WERI-Rb-1 (cell line): ENCODE data around the gene SPCS3.

Experiments used
- DNase-seq: peaks from one replicate; pipeline ENCODE4 v3.0.0-alpha.2; 2020
- H3K27ac ChIP-seq: fragments of 250-450 bp; sonication (Bioruptor Pico); 2 replicates; pipeline ENCODE4 v1.5.1; 2020; ENCODE audit warnings: mild to moderate bottlenecking, moderate library complexity
- H3K27me3 ChIP-seq: fragments of 250-450 bp; sonication (Bioruptor Pico); 2 replicates; pipeline ENCODE4 v1.5.1; 2021; ENCODE audit warnings: mild to moderate bottlenecking, low read depth, moderate library complexity; ENCODE audit not compliant: insufficient read depth, severe bottlenecking
- H3K36me3 ChIP-seq: fragments of 250-450 bp; sonication (Bioruptor Pico); 2 replicates; pipeline ENCODE4 v1.5.1; 2020; ENCODE audit warnings: mild to moderate bottlenecking, moderate library complexity
- H3K4me3 ChIP-seq: 2 replicates; pipeline ENCODE4 v1.5.1; 2011; ENCODE audit warnings: low read depth, mild to moderate bottlenecking, control low read depth, low read length
- H3K9me3 ChIP-seq: fragments of 250-450 bp; sonication (Bioruptor Pico); 2 replicates; pipeline ENCODE4 v1.5.1; 2021; ENCODE audit warnings: mild to moderate bottlenecking, moderate library complexity; ENCODE audit not compliant: severe bottlenecking
- TF ChIP-seq, protein P1 (sequence below): IDR thresholded peaks from 2 replicates; pipeline ENCODE4 v1.5.1; 2011; ENCODE audit warnings: low read depth, mild to moderate bottlenecking, control low read depth, inconsistent platforms, low read length

SPCS3 gene

DNA sequence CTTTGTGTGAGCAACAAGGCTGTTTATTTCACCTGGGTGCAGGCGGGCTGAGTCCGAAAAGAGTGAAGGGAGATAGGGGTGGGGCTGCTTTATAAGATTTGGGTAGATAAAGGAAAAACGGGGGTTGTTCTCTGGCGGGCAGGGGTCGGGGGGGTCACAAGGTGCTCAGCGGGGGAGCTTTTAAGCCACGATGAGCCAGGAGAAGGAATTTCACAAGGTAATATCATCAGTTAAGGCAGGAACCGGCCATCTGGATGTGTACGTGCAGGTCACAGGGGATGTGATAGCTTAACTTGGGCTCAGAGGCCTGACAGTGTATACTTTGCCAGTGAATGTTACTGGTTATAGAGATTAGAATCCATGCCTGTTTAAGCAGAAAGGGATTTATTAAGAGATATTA lies 19.7 kb upstream of the SPCS3 start:
- Histone ChIP-seq H3K9me3 (no peaks in the 10 kb centered on the region), H3K4me3 (no peak overlapping the region), H3K36me3 (no peaks in the 10 kb centered on the region), H3K27ac (peak overlapping the region; percentile 45), H3K27me3 (no peaks in the 10 kb centered on the region)
- peak; percentile 67 for DNase-seq
- TF ChIP-seq, protein P1, sequence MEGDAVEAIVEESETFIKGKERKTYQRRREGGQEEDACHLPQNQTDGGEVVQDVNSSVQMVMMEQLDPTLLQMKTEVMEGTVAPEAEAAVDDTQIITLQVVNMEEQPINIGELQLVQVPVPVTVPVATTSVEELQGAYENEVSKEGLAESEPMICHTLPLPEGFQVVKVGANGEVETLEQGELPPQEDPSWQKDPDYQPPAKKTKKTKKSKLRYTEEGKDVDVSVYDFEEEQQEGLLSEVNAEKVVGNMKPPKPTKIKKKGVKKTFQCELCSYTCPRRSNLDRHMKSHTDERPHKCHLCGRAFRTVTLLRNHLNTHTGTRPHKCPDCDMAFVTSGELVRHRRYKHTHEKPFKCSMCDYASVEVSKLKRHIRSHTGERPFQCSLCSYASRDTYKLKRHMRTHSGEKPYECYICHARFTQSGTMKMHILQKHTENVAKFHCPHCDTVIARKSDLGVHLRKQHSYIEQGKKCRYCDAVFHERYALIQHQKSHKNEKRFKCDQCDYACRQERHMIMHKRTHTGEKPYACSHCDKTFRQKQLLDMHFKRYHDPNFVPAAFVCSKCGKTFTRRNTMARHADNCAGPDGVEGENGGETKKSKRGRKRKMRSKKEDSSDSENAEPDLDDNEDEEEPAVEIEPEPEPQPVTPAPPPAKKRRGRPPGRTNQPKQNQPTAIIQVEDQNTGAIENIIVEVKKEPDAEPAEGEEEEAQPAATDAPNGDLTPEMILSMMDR: no peak

DNA sequence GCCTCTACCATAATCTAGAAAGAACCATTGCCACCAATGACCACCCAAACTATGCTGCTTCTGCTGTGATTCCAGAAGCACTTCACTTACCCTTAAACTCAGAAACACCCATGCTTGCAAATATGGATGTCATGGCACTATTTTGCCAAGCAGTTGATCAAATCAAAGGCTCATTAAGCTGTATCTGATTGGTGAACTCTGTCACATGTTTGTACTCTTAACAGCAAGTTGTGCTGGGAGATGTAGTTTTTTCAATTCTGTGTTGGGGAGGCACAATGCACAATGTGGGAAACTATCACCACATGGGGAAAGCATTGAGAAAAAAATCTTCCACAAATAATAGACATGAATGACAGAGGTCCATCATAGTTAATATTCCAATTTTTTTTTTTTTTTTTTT lies 19.2 kb upstream of the SPCS3 start:
- peak overlapping the region; percentile 45 for H3K27ac ChIP-seq
- TF ChIP-seq, protein P1: no peak
- H3K27me3 ChIP-seq: no peaks in the 10 kb centered on the region
- no peaks in the 10 kb centered on the region for H3K9me3 ChIP-seq
- H3K4me3 ChIP-seq: no peak overlapping the region
- no peaks in the 10 kb centered on the region for H3K36me3 ChIP-seq
- no peak for DNase-seq

DNA sequence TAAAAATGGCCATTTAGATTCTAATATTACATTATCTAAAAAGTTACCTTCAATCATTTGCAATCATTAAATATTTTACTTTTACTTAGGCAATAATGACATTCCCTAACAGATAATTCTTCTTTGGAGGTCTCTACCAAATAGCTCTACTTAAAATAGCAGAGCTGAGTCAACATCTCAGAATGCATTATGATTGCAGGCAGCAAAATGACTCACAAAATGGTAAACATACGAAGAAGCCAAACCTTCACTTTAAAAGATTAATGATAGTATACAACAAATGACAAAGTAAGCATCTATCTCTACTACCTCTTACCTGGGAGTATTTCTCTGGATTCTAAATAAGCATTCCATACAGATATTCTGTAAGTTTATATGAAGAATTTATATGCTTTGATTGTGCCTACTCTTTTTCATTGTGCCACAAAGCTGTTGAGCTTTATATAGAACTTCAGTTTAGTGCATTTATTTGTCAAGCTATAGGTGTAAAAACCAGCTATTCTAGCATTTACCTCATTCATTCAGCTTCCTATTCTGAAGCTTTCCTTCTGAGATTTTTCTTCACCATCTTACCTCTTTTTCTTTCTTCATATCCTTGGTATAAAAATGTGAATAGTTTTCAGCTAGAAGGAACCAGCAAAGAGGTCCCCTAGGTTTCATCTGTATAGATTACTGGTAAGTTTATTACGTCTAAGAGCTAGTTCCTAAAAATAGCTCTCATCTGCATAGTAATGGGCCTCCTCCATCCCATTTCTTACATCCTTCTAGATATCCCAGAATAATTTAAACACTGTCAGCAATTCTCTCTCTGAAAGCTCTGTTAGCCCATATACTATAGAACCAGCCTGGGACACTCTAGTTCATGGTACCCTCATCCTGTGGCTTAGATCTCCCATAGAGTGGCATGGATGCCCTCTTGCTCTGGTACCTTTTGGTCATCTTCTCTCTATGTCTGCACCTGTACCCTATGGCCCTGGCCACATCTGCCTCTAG lies 17.2 kb upstream of the SPCS3 start:
- TF ChIP-seq, protein P1: no peak
- Histone ChIP-seq H3K27ac (no peak overlapping the region), H3K36me3 (no peaks in the 10 kb centered on the region), H3K4me3 (no peak overlapping the region), H3K9me3 (no peaks in the 10 kb centered on the region), H3K27me3 (no peaks in the 10 kb centered on the region)
- no peak for DNase-seq

DNA sequence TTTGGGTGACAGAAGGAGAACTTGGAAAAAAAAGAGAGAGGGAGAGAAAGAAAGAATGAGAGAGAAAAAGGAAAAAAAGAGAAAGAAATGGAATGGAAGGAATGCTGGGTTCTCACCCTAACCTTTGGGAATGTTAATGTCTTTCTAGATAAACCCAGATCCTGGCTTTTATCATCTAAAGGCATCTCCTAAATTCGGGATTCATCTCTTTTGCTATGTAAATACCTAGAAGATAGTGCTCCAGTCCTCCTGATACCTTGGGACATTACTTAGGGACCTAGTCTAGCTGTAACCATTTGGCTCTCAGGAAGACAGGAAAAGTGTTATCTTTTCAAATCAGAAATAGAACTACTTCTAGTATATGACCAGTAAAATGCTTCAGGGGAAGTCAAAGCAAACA lies 15.8 kb upstream of the SPCS3 start:
- no peaks in the 10 kb centered on the region for H3K36me3 ChIP-seq
- H3K27ac ChIP-seq: no peak overlapping the region
- no peak overlapping the region for H3K4me3 ChIP-seq
- TF ChIP-seq, protein P1: no peak
- no peak for DNase-seq
- no peaks in the 10 kb centered on the region for H3K9me3 ChIP-seq
- H3K27me3 ChIP-seq: no peaks in the 10 kb centered on the region

DNA sequence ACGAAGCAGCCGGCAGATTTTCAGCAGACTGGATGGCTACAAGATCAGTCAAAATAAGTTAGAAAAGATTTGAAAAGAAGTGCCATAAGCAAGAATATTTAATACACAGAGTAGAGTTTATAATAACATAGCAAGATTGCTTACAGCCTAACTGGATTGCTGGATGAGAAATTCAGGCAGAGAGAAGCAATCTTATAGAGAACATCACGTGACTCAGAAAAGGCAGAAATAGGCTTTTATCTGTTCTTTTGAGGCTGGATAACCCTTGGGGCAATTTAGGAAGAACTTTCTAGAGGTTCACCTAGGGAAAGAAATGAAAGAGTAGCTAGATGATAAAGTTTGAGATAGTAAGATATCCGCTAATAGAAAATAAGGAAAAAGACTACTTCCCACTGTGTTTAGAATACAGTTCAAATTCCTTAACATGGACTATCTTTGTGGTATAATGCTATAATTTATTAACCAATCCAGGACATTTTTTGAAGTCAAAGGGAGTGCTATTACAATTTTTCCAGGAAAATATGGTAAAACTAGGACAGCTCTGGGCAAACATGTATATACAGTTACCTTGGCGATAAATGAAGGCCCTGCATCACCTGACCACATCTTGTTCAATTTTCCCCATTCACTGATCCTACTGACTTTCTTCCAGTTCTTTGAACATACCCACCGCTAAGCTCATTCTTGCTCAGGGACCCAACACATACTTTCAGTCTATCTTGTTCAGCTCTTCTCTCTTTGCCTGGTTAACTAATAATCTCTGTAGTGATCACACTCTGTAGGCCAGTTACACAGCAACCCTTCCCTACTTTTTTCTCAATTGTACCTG lies 12.7 kb upstream of the SPCS3 start:
- Histone ChIP-seq H3K4me3 (no peak overlapping the region), H3K27ac (no peak overlapping the region), H3K9me3 (no peaks in the 10 kb centered on the region), H3K36me3 (no peaks in the 10 kb centered on the region), H3K27me3 (no peaks in the 10 kb centered on the region)
- TF ChIP-seq, protein P1: no peak
- no peak for DNase-seq
